Neural progenitor cell (in vitro differentiated cells): ENCODE data around the gene IMPACT. TPM values are rescaled to one million over a fixed set of nuclear protein-coding genes. Genes with fewer than 3 reads are reported as not detected.

ENCODE experiments used
- DNase-seq: peaks from one replicate; pipeline ENCODE4 v3.0.0-alpha.2; 2016; ENCODE audit warnings: low spot score
- H2AFZ ChIP-seq: fragments of 200-600 bp; sonication (generic); replicated peaks from 2 replicates; pipeline ENCODE4 v1.6.1; 2016; ENCODE audit warnings: antibody characterized with exemption
- H3F3A ChIP-seq: fragments of 200-600 bp; sonication (generic); 2 replicates; pipeline ENCODE4 v1.6.1; 2016; ENCODE audit warnings: antibody characterized with exemption, low read depth
- H3K27ac ChIP-seq: fragments of 200-600 bp; sonication (generic); 2 replicates; pipeline ENCODE4 v1.5.1; 2016; ENCODE audit warnings: mild to moderate bottlenecking
- H3K27me3 ChIP-seq: fragments of 200-600 bp; sonication (generic); 2 replicates; pipeline ENCODE4 v1.6.1; 2016; ENCODE audit warnings: mild to moderate bottlenecking, moderate library complexity
- H3K36me3 ChIP-seq: fragments of 200-600 bp; sonication (generic); 2 replicates; pipeline ENCODE4 v1.5.1; 2016
- H3K4me1 ChIP-seq: fragments of 200-600 bp; sonication (generic); 2 replicates; pipeline ENCODE4 v1.6.1; 2016; ENCODE audit warnings: mixed run types
- H3K4me2 ChIP-seq: fragments of 200-600 bp; sonication (generic); 2 replicates; pipeline ENCODE4 v1.6.1; 2016
- H3K4me3 ChIP-seq: fragments of 200-600 bp; sonication (generic); 2 replicates; pipeline ENCODE4 v1.5.1; 2016
- H3K79me2 ChIP-seq: fragments of 200-600 bp; sonication (generic); 2 replicates; pipeline ENCODE4 v1.6.1; 2016; ENCODE audit warnings: low read depth
- H3K9ac ChIP-seq: fragments of 200-600 bp; sonication (generic); 2 replicates; pipeline ENCODE4 v1.6.1; 2016
- H3K9me3 ChIP-seq: fragments of 200-600 bp; sonication (generic); 2 replicates; pipeline ENCODE4 v1.5.1; 2016; ENCODE audit warnings: low read depth
- H4K20me1 ChIP-seq: fragments of 200-600 bp; sonication (generic); 2 replicates; pipeline ENCODE4 v1.6.1; 2016; ENCODE audit warnings: low read depth
- H3K27ac Mint-ChIP-seq: 3 replicates; pipeline ENCODE4 v1.8.0; 2021; ENCODE audit warnings: mixed read lengths
- H3K27me3 Mint-ChIP-seq: 2 replicates; pipeline ENCODE4 v1.8.0; 2022; ENCODE audit warnings: low read depth, mild to moderate bottlenecking, inconsistent platforms, moderate library complexity, mixed read lengths; ENCODE audit not compliant: insufficient read depth
- H3K36me3 Mint-ChIP-seq: 3 replicates; pipeline ENCODE4 v1.8.0; 2021; ENCODE audit warnings: mixed read lengths
- H3K4me1 Mint-ChIP-seq: 3 replicates; pipeline ENCODE4 v1.8.0; 2021; ENCODE audit warnings: mixed read lengths
- H3K4me3 Mint-ChIP-seq: 3 replicates; pipeline ENCODE4 v1.8.0; 2021; ENCODE audit warnings: mild to moderate bottlenecking, moderate library complexity, mixed read lengths
- H3K9me3 Mint-ChIP-seq: 3 replicates; pipeline ENCODE4 v1.8.0; 2020; ENCODE audit warnings: mixed read lengths
- EZH2 ChIP-seq: fragments of 200-600 bp; sonication (generic); IDR thresholded peaks from 2 replicates; pipeline ENCODE4 v1.6.1; 2017; ENCODE audit warnings: antibody characterized with exemption, mild to moderate bottlenecking, moderate library complexity
- EZH2phosphoT487 ChIP-seq: fragments of 200-600 bp; sonication (generic); IDR thresholded peaks from 2 replicates; pipeline ENCODE4 v1.6.1; 2017; ENCODE audit warnings: antibody characterized with exemption
- total RNA-seq: library from RNA; depleted of rRNA; stranded (reverse); fragments of >200 nt; gene quantifications from 2 replicates; pipeline ENCODE4 v1.2.3, GENCODE V29; 2015; ENCODE audit warnings: low replicate concordance
- TF ChIP-seq, protein P1 (sequence below): fragments of 200-600 bp; sonication (generic); IDR thresholded peaks from 2 replicates; pipeline ENCODE4 v1.5.1; 2017; ENCODE audit warnings: antibody characterized with exemption, mild to moderate bottlenecking

The IMPACT gene
- total RNA-seq, 1 donor from 2014 or later = 66.5 TPM

DNA sequence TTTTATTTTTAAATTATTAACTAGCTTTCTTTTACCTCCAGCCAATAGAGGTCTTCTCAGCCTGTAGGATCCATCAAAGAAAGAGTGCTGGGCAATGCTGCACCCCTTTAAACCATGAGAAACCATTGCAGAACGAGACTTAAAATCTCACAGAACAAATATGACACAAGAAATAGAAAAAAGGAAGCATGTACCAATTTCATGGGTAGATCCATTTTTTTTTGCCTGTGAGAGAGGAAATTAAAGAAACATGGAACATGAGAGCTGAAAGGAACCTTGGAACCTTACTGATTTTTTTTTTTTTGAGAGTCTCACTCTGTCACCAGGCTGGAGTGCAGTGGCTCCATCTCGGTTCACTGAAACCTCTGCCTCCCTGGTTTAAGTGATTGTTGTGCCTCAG lies 47.9 kb downstream of the IMPACT start:
- Mint-ChIP-seq H3K36me3 (no peaks in the 10 kb centered on the region), H3K4me3 (no peak overlapping the region), H3K27ac (no peak overlapping the region), H3K4me1 (peaks cover 10% of the 10 kb centered on the region), H3K9me3 (peaks cover 3% of the 10 kb centered on the region), H3K27me3 (no peaks in the 10 kb centered on the region)
- no peak overlapping the region for H3K4me3 ChIP-seq
- H3K4me2 ChIP-seq = no peak overlapping the region
- H3K9me3 ChIP-seq = no peaks in the 10 kb centered on the region
- no peak overlapping the region for H2AFZ ChIP-seq
- no peaks in the 10 kb centered on the region for H3K36me3 ChIP-seq
- no peak overlapping the region for H3K9ac ChIP-seq
- H3F3A ChIP-seq = no peaks in the 10 kb centered on the region
- H3K27ac ChIP-seq = no peak overlapping the region
- no peaks in the 10 kb centered on the region for H3K79me2 ChIP-seq
- H3K4me1 ChIP-seq = no peaks in the 10 kb centered on the region
- no peaks in the 10 kb centered on the region for H4K20me1 ChIP-seq
- DNase-seq = no peak
- no peaks in the 10 kb centered on the region for H3K27me3 ChIP-seq
- no peak for TF ChIP-seq EZH2
- TF ChIP-seq, protein P1, sequence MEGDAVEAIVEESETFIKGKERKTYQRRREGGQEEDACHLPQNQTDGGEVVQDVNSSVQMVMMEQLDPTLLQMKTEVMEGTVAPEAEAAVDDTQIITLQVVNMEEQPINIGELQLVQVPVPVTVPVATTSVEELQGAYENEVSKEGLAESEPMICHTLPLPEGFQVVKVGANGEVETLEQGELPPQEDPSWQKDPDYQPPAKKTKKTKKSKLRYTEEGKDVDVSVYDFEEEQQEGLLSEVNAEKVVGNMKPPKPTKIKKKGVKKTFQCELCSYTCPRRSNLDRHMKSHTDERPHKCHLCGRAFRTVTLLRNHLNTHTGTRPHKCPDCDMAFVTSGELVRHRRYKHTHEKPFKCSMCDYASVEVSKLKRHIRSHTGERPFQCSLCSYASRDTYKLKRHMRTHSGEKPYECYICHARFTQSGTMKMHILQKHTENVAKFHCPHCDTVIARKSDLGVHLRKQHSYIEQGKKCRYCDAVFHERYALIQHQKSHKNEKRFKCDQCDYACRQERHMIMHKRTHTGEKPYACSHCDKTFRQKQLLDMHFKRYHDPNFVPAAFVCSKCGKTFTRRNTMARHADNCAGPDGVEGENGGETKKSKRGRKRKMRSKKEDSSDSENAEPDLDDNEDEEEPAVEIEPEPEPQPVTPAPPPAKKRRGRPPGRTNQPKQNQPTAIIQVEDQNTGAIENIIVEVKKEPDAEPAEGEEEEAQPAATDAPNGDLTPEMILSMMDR = no peak
- TF ChIP-seq EZH2phosphoT487 = no peak

DNA sequence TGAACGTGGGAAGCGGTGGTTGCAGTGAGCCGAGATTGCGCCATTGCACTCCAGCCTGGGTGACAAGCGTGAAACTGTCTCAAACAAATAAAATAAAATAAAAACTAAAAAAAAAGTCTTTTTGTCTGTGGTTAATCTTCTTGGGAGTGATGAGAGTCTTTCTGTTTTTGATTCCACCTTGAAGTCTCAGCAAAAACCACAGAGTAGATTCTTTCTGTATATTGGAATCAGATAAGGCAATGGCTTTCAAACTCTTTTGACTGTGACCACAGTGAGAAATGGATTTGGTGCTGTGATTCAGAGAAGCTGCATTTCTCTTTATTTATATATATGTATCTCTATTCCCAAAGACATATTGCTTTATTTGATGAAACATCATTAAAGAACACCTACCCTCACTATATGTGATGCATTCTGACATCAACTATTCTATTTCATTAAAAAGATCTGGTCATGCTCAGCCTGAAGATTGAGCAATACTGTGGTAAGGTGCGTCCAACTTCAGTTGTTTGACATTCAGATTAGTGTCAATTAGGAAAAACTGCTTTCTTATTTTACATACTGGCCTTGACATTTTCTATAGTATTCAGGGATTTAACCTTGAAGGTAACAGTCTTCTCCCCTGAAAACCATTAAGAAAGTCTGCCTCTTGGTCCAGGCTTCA lies 49.6 kb downstream of the IMPACT start:
- H3K36me3 Mint-ChIP-seq = no peaks in the 10 kb centered on the region

DNA sequence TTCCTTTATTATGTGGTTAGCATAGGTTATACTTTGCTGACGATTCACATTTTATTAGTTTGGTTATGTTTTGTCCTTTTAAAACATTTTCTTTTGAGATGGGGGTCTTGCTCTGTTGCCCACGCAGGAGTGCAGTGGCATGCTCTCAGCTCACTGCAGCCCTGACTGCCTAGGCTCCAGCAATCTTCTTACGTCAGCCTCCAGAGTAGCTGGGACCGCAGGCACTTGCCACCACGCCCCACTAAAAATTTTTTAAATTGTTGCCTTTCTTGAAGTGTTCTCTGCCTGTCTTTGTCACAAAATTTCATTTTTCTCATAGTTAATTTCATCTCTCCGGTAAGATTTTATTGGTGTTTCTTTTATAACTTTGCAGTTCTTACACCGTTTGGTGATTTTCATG lies 52.9 kb downstream of the IMPACT start:
- no peaks in the 10 kb centered on the region for H3F3A ChIP-seq
- H3K36me3 ChIP-seq = no peaks in the 10 kb centered on the region
- no peak overlapping the region for H3K9ac ChIP-seq
- Mint-ChIP-seq H3K4me1 (no peaks in the 10 kb centered on the region), H3K9me3 (no peaks in the 10 kb centered on the region), H3K4me3 (no peak overlapping the region), H3K27ac (no peak overlapping the region), H3K36me3 (no peaks in the 10 kb centered on the region), H3K27me3 (no peaks in the 10 kb centered on the region)
- H3K9me3 ChIP-seq = no peaks in the 10 kb centered on the region
- no peak overlapping the region for H2AFZ ChIP-seq
- H3K27me3 ChIP-seq = no peaks in the 10 kb centered on the region
- DNase-seq = no peak
- no peak overlapping the region for H3K4me3 ChIP-seq
- no peak overlapping the region for H3K27ac ChIP-seq
- H3K4me1 ChIP-seq = no peaks in the 10 kb centered on the region
- no peak overlapping the region for H3K4me2 ChIP-seq
- H3K79me2 ChIP-seq = no peaks in the 10 kb centered on the region
- TF ChIP-seq EZH2 (no peak), EZH2phosphoT487 (no peak)
- TF ChIP-seq, protein P1 = no peak
- no peaks in the 10 kb centered on the region for H4K20me1 ChIP-seq

More for the DNA sequence above, 49.6 kb downstream of the IMPACT start:
- Histone ChIP-seq H4K20me1 (no peaks in the 10 kb centered on the region), H3K36me3 (no peaks in the 10 kb centered on the region), H3K9me3 (no peaks in the 10 kb centered on the region), H2AFZ (no peak overlapping the region), H3K9ac (no peak overlapping the region), H3K79me2 (no peaks in the 10 kb centered on the region), H3K27me3 (no peaks in the 10 kb centered on the region), H3K4me2 (no peak overlapping the region), H3F3A (no peaks in the 10 kb centered on the region), H3K4me1 (no peaks in the 10 kb centered on the region), H3K27ac (no peak overlapping the region), H3K4me3 (no peak overlapping the region)
- H3K27ac Mint-ChIP-seq = no peak overlapping the region
- no peak overlapping the region for H3K4me3 Mint-ChIP-seq
- no peak for DNase-seq
- H3K4me1 Mint-ChIP-seq = peaks cover 3% of the 10 kb centered on the region
- H3K9me3 Mint-ChIP-seq = no peaks in the 10 kb centered on the region
- no peaks in the 10 kb centered on the region for H3K27me3 Mint-ChIP-seq
- TF ChIP-seq EZH2 (no peak), EZH2phosphoT487 (no peak)
- TF ChIP-seq, protein P1 = no peak
